ENCODE results near the gene LASP1NB.

The LASP1NB gene

GRCh38 chr17:38925263-38925995 is at the start of gene LASP1NB:
Gene LASP1NB (plus strand): TSS chr17:38925614.
- no peaks in the 10 kb centered on the region for H3K9me3 ChIP-seq
- peaks cover 0 to 6% (median 0%) of the 10 kb centered on the region in 3 donors for H3K36me3 ChIP-seq
- no peak for DNase-seq (ENCODE audit: low spot score in 2 of 2)
- WGBS, 2 donors, result 47 to 55% methylated on average over 14 of the region's 14 CpGs
- TF ChIP-seq POLR2A (IDR thresholded peaks at IDR 0.05) (no peak), CTCF (IDR thresholded peaks at IDR 0.05) (no peak), EP300 (IDR thresholded peaks at IDR 0.05) (no peak)
- H3K4me3 ChIP-seq, result no peak within 1 kb of the TSS
- peak within 1 kb of the TSS; percentile 14 to 56 (median 34) for H3K27ac ChIP-seq
- peaks cover 0 to 58% (median 25%) of the 10 kb centered on the region in 4 donors for H3K4me1 ChIP-seq
- H3K27me3 ChIP-seq, result no peaks in the 10 kb centered on the region

- H3K27ac ChIP-seq, result peak overlapping the region; percentile 6 to 94 (median 72)
- no peaks in the 10 kb centered on the region for H3K27me3 ChIP-seq
- H3K36me3 ChIP-seq, result peaks cover 0 to 21% (median 0%) of the 10 kb centered on the region in 3 donors
- peaks cover 3 to 100% (median 90%) of the 10 kb centered on the region in 4 donors for H3K4me1 ChIP-seq
- TF ChIP-seq EP300 (IDR thresholded peaks at IDR 0.05), result no peak
- TF ChIP-seq CTCF (IDR thresholded peaks at IDR 0.05), result no peak
- no peak for TF ChIP-seq POLR2A (IDR thresholded peaks at IDR 0.05)
- WGBS, 2 donors, result 32 to 54% methylated on average over 5 to 7 of the region's 7 CpGs
- H3K9me3 ChIP-seq, result no peaks in the 10 kb centered on the region
- peak overlapping the region in 1 of 4 donors; percentile 1 for H3K4me3 ChIP-seq
- DNase-seq (ENCODE audit: low spot score in 2 of 2), result no peak
Observed at GRCh38 chr17:38877130-38877851, 48.1 kb upstream of the LASP1NB start.

- H3K4me3 ChIP-seq, result peak overlapping the region in 1 of 4 donors; percentile 10
- H3K9me3 ChIP-seq, result no peaks in the 10 kb centered on the region
- TF ChIP-seq CTCF (IDR thresholded peaks at IDR 0.05) (no peak), POLR2A (IDR thresholded peaks at IDR 0.05) (no peak), EP300 (IDR thresholded peaks at IDR 0.05) (peak in 1 of 2 donors; percentile 54)
- WGBS, 2 donors, result 5 to 6% methylated on average over 6 of the region's 6 CpGs
- H3K4me1 ChIP-seq, result peaks cover 3 to 100% (median 89%) of the 10 kb centered on the region in 4 donors
- peak in 1 of 2 donors; percentile 51 for DNase-seq (ENCODE audit: low spot score in 2 of 2)
- no peaks in the 10 kb centered on the region for H3K27me3 ChIP-seq
- H3K36me3 ChIP-seq, result peaks cover 0 to 21% (median 0%) of the 10 kb centered on the region in 3 donors
- peak overlapping the region; percentile 28 to 94 (median 83) for H3K27ac ChIP-seq
Observed at GRCh38 chr17:38879878-38880665, 45.3 kb upstream of the LASP1NB start.

- TF ChIP-seq EP300 (IDR thresholded peaks at IDR 0.05) (peak; percentile 19 to 85), CTCF (IDR thresholded peaks at IDR 0.05) (no peak)
- H3K27ac ChIP-seq, result peak overlapping the region; percentile 28 to 94 (median 83)
- peaks cover 0 to 21% (median 0%) of the 10 kb centered on the region in 3 donors for H3K36me3 ChIP-seq
- H3K4me1 ChIP-seq, result peaks cover 3 to 100% (median 95%) of the 10 kb centered on the region in 4 donors
- H3K27me3 ChIP-seq, result no peaks in the 10 kb centered on the region
- peak; percentile 62 to 77 for DNase-seq (ENCODE audit: low spot score in 2 of 2)
- no peaks in the 10 kb centered on the region for H3K9me3 ChIP-seq
- H3K4me3 ChIP-seq, result peak overlapping the region in 1 of 4 donors; percentile 22
- 4 to 15% methylated on average over 8 of the region's 8 CpGs for WGBS, 2 donors
Observed at GRCh38 chr17:38881600-38882191, 43.7 kb upstream of the LASP1NB start.

Measured in tibial nerve (tissue), 4 donors.